Prostate gland (tissue), 2 donors: ENCODE data around the gene RUNX3. TPM values are rescaled to one million over a fixed set of nuclear protein-coding genes. Genes with fewer than 3 reads are reported as not detected.
"Not testable (repeated sequence)": the region's sequence is repeated elsewhere in the genome, so short reads cannot be mapped to it uniquely, and the experiment has no call there.

Experiments used
- DNase-seq: peaks from one replicate; pipeline ENCODE4 v3.0.0-alpha.2; 2019; ENCODE audit warnings: low spot score
- H3K27ac ChIP-seq, 2 donors: fragments of 200-600 bp; sonication (generic); 2 replicates each; pipeline ENCODE4 v1.5.1; 2017 to 2019
- H3K27me3 ChIP-seq: fragments of 200-600 bp; sonication (generic); replicated peaks from 2 replicates; pipeline ENCODE4 v1.5.1; 2019; ENCODE audit not compliant: insufficient read depth
- H3K36me3 ChIP-seq, 2 donors: fragments of 200-600 bp; sonication (generic); 1 replicate in 1 of 2; 2 replicates in 1 of 2; pipeline versions ENCODE4 v1.5.1 to v1.8.1; 2017 to 2019
- H3K4me1 ChIP-seq: fragments of 200-600 bp; sonication (generic); replicated peaks from 2 replicates; pipeline ENCODE4 v1.5.1; 2019
- H3K4me3 ChIP-seq, 2 donors: fragments of 200-600 bp; sonication (generic); 2 replicates each; pipeline ENCODE4 v1.5.1; 2017 to 2019
- H3K9me3 ChIP-seq: fragments of 200-600 bp; sonication (generic); 2 replicates; pipeline ENCODE4 v1.5.1; 2017
- POLR2A ChIP-seq: fragments of 450-650 bp; IDR thresholded peaks from one replicate; pipeline ENCODE4 v1.6.1; 2016; ENCODE audit warnings: antibody characterized with exemption, mild to moderate bottlenecking
- POLR2AphosphoS5 ChIP-seq: sonication (generic); formaldehyde crosslinking; IDR thresholded peaks from one replicate; pipeline ENCODE4 v1.6.1; 2017; ENCODE audit warnings: antibody characterized with exemption
- WGBS: methylation state at CpG from one replicate; pipeline ENCODE4 v1.1.5; 2018; 5-methylcytosine and 5-hydroxymethylcytosine counted together
- intact Hi-C: fragments of 100-400 bp; cut with DNase I; formaldehyde crosslinking; loops from one replicate; pipeline ENCODE4 v1.14.2; 2022
- total RNA-seq, 2 donors: library from RNA; depleted of rRNA; stranded (reverse); fragments of >200 nt; gene quantifications; one replicate each; pipeline ENCODE4 v1.1.0, GENCODE V29; 2016
- TF ChIP-seq, protein P1 (sequence below), 4 experiments: fragments of 200-600 bp in 2 of 4; fragments of 450-650 bp in 2 of 4; sonication (generic) in 2 of 4; IDR thresholded peaks; 1 replicate in 3 of 4; 2 replicates in 1 of 4; pipeline ENCODE4 v1.5.1; 2016 to 2019; ENCODE audit warnings: antibody characterized with exemption in 4 of 4, mild to moderate bottlenecking in 2 of 4, moderate library complexity in 2 of 4

RUNX3 gene
- total RNA-seq: 1 to 10 TPM; 2.5 to 3.4 TPM

DNA sequence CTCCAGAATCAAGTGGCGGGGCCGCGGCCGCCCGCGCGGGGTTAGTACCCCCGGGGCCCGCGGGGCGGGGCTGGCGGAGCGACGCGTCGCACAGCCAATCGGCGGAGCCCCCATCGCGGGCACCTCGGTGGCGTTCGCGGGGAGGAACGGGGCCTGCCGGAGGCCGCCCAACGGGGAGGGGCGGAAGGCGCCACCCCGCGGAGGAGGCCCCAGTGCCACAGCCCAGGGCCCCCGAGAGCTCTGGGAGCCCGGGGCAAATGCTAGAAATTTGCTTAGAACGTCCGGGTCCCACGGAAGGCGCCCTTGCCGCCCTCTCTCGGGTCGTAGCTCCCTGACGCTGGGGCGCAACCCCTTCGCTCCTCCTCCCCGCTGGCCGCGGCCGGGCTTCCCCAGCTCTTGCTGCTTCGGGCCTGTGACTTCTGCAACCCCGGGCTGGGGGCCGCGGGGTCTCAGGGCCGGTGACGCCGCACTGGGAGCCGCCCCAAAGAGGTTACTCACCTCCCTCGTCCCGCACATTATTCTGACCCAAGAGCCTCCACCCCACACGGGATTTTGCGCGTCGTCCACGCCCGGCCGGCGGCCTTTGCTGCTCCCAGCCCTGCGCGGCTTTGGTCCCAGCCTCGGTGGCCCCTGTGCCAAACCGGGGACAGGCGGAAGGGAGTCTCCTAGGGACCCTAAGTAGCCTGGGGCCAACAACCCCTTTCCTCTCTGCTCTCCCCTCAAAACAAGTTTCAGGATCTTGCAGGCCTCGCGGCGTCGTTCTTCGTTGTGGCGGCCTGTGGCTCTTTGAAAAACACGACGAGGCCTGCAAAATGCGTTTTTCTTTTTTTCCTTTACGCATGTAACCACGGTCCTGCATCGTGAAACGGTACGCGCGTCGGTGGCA lies at the start of gene RUNX3:
Gene RUNX3, minus strand, starts transcription at position 17 of the 886 bp plus-strand sequence. CDS start 408 bp downstream, outside the sequence.
- 10% methylated on average over 63 of the region's 88 CpGs for WGBS
- H3K4me1 ChIP-seq: no peaks in the 10 kb centered on the region
- H3K9me3 ChIP-seq: no peaks in the 10 kb centered on the region
- intact Hi-C loops: no loop called here
- H3K27me3 ChIP-seq: peaks cover 42% of the 10 kb centered on the region
- peak within 1 kb of the TSS; percentile 15 to 37 for H3K27ac ChIP-seq
- DNase-seq: peak; percentile 37
- TF ChIP-seq, protein P1, sequence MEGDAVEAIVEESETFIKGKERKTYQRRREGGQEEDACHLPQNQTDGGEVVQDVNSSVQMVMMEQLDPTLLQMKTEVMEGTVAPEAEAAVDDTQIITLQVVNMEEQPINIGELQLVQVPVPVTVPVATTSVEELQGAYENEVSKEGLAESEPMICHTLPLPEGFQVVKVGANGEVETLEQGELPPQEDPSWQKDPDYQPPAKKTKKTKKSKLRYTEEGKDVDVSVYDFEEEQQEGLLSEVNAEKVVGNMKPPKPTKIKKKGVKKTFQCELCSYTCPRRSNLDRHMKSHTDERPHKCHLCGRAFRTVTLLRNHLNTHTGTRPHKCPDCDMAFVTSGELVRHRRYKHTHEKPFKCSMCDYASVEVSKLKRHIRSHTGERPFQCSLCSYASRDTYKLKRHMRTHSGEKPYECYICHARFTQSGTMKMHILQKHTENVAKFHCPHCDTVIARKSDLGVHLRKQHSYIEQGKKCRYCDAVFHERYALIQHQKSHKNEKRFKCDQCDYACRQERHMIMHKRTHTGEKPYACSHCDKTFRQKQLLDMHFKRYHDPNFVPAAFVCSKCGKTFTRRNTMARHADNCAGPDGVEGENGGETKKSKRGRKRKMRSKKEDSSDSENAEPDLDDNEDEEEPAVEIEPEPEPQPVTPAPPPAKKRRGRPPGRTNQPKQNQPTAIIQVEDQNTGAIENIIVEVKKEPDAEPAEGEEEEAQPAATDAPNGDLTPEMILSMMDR (IDR thresholded peaks at IDR 0.05): no peak
- TF ChIP-seq POLR2A: no peak
- TF ChIP-seq POLR2AphosphoS5: no peak
- peak within 1 kb of the TSS; percentile 22 to 24 for H3K4me3 ChIP-seq
- H3K36me3 ChIP-seq: no peaks in the 10 kb centered on the region

DNA sequence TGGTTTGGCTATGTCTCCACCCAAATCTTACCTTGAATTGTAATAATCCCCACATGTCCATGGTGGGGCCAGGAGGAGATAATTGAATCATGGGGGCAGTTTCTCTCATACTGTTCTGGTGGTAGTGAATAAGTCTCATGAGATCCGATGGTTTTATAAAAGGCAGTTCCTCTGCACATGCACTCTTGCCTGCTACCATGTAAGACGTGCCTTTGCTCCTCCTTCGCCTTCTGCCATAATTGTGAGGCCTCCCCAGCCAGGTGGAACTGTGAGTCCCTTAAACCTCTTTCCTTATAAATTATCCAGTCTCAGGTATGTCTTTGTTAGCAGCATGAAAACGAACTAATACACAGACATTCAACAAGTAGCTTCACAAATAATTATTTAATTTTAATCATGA lies 49.2 kb upstream of the RUNX3 start:
- WGBS: 81% methylated on average over 4 of the region's 4 CpGs
- intact Hi-C loops, H3K4me3 ChIP-seq: not testable (repeated sequence)

GRCh38 chr1:24978383-24979032 lies 48.4 kb upstream of the RUNX3 start:
- WGBS: 61% methylated on average over 9 of the region's 9 CpGs
- Histone ChIP-seq H3K27me3 (no peaks in the 10 kb centered on the region), H3K27ac (no peak overlapping the region), H3K4me3 (no peak overlapping the region), H3K36me3 (no peaks in the 10 kb centered on the region), H3K9me3 (no peaks in the 10 kb centered on the region), H3K4me1 (no peaks in the 10 kb centered on the region)
- DNase-seq: no peak
- no peak for TF ChIP-seq POLR2A
- no peak for TF ChIP-seq POLR2AphosphoS5
- TF ChIP-seq, protein P1 (IDR thresholded peaks at IDR 0.05): no peak
- intact Hi-C loops: no loop called here

More for the DNA sequence above, 49.2 kb upstream of the RUNX3 start:
- H3K9me3 ChIP-seq, H3K27me3 ChIP-seq, DNase-seq, H3K27ac ChIP-seq, H3K4me1 ChIP-seq, H3K36me3 ChIP-seq: not testable (repeated sequence)

- intact Hi-C loops: no loop called here
- Histone ChIP-seq H3K27me3 (no peaks in the 10 kb centered on the region), H3K27ac (no peak overlapping the region), H3K36me3 (no peaks in the 10 kb centered on the region), H3K4me1 (no peaks in the 10 kb centered on the region), H3K9me3 (no peaks in the 10 kb centered on the region), H3K4me3 (no peak overlapping the region)
- TF ChIP-seq POLR2AphosphoS5 (no peak), POLR2A (no peak)
- TF ChIP-seq, protein P1 (IDR thresholded peaks at IDR 0.05): no peak
- DNase-seq: no peak
- WGBS: 94% methylated on average over 2 of the region's 2 CpGs
These were observed 45.3 kb upstream of the RUNX3 start for GRCh38 chr1:24975391-24975790.

DNA sequence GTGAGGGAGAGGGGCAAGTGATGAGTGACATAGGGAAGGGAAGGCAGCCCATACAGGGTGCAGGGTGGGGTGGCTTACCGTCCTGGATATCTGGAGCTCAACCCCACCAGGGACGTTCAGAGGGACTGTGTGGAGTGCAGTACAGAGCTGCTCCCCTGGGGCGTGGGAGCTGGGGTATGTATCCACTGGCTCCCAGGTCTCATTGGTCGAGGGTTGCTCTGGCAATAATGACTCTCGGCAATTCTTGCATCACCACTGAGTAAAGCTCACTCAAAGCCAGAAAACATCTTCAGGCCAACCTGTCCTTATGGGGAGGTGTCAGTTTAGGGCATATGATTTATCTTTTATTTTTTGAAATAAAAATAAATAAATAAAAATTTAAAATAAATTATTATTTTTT lies 43.2 kb upstream of the RUNX3 start:
- DNase-seq: no peak
- no peaks in the 10 kb centered on the region for H3K9me3 ChIP-seq
- H3K27ac ChIP-seq: no peak overlapping the region
- TF ChIP-seq POLR2AphosphoS5: no peak
- TF ChIP-seq, protein P1 (IDR thresholded peaks at IDR 0.05): no peak
- TF ChIP-seq POLR2A: no peak
- WGBS: 81% methylated on average over 5 of the region's 5 CpGs
- H3K36me3 ChIP-seq: no peaks in the 10 kb centered on the region
- no peak overlapping the region for H3K4me3 ChIP-seq
- H3K27me3 ChIP-seq: no peaks in the 10 kb centered on the region
- intact Hi-C loops: no loop called here
- H3K4me1 ChIP-seq: no peaks in the 10 kb centered on the region
